SK-N-SH (cell line): Measurements from ENCODE around the gene C17orf100. TPM values are rescaled to one million over a fixed set of nuclear protein-coding genes. Genes with fewer than 3 reads are reported as not detected.

Experiments used
- CTCF ChIA-PET: fragments of 300-600, 350-600 bp; formaldehyde crosslinking; extraction: SDS; loops from one replicate; lab custom pipeline; 2021; lab: Yijun Ruan, JAX
- POLR2A ChIA-PET: fragments of 350-600 bp; sonication (Branson Sonifier 250); formaldehyde crosslinking; extraction: SDS; loops from one replicate; lab custom pipeline; 2020; ENCODE audit warnings: antibody characterized with exemption, inconsistent platforms; lab: Yijun Ruan, JAX
- DNase-seq: peaks from one replicate; pipeline ENCODE4 v3.0.0; 2012
- H2AFZ ChIP-seq: fragments of 200-600 bp; sonication (generic); 2 replicates; pipeline ENCODE4 v1.8.1; 2016; ENCODE audit warnings: antibody characterized with exemption, mild to moderate bottlenecking, low read depth
- H3F3A ChIP-seq: fragments of 200-600 bp; sonication (generic); replicated peaks from 2 replicates; pipeline ENCODE3; 2016; ENCODE audit warnings: antibody characterized with exemption, mild to moderate bottlenecking; ENCODE audit not compliant: insufficient read depth
- H3K27ac ChIP-seq, 2 experiments: fragments of 200-500 bp in 1 of 2; fragments of 200-600 bp in 1 of 2; sonication (Bioruptor generic) in 1 of 2; sonication (generic), shearing (Covaris generic) in 1 of 2; 2 replicates each; pipeline versions ENCODE4 v1.5.1 to v1.6.1; 2014 to 2016; ENCODE audit warnings: low read depth in 2 of 2, inconsistent platforms in 1 of 2, low read length in 1 of 2, mild to moderate bottlenecking in 1 of 2, mixed read lengths in 1 of 2
- H3K27me3 ChIP-seq: fragments of 200-600 bp; sonication (generic), shearing (Covaris generic); 2 replicates; pipeline ENCODE4 v1.6.1; 2016; ENCODE audit warnings: mixed run types; ENCODE audit not compliant: insufficient read depth
- H3K36me3 ChIP-seq, 2 experiments: fragments of 200-500 bp in 1 of 2; fragments of 200-600 bp in 1 of 2; sonication (Bioruptor generic) in 1 of 2; sonication (generic) in 1 of 2; replicated peaks in 1 of 2; 2 replicates each; pipeline versions ENCODE3 to v1.5.1; 2014 to 2016; ENCODE audit warnings: low read length in 1 of 2, mild to moderate bottlenecking in 1 of 2; ENCODE audit not compliant: insufficient read depth in 2 of 2, control insufficient read depth in 1 of 2
- H3K4me1 ChIP-seq, 2 experiments: fragments of 200-500 bp in 1 of 2; fragments of 200-600 bp in 1 of 2; sonication (Bioruptor generic) in 1 of 2; sonication (generic), shearing (Covaris generic) in 1 of 2; 2 replicates each; pipeline versions ENCODE4 v1.5.1 to v1.6.1; 2014 to 2016; ENCODE audit warnings: low read depth in 1 of 2, low read length in 1 of 2, mixed run types in 1 of 2; ENCODE audit not compliant: insufficient read depth in 2 of 2, control insufficient read depth in 1 of 2
- H3K4me2 ChIP-seq: fragments of 200-600 bp; sonication (generic), shearing (Covaris generic); 2 replicates; pipeline ENCODE4 v1.6.1; 2017; ENCODE audit warnings: mixed run types
- H3K4me3 ChIP-seq, 2 experiments: fragments of 200-500 bp in 1 of 2; fragments of 200-600 bp in 1 of 2; sonication (Bioruptor generic) in 1 of 2; sonication (generic), shearing (Covaris generic) in 1 of 2; 2 replicates each; pipeline versions ENCODE4 v1.5.1 to v1.8.1; 2014 to 2016; ENCODE audit warnings: low read depth in 2 of 2, inconsistent platforms in 1 of 2, low read length in 1 of 2, mild to moderate bottlenecking in 1 of 2, mixed read lengths in 1 of 2, moderate library complexity in 1 of 2
- H3K79me2 ChIP-seq: fragments of 200-600 bp; sonication (generic); 2 replicates; pipeline ENCODE4 v1.8.1; 2017; ENCODE audit warnings: mild to moderate bottlenecking; ENCODE audit not compliant: insufficient read depth
- H3K9ac ChIP-seq: fragments of 200-600 bp; sonication (generic); 2 replicates; pipeline ENCODE4 v1.6.1; 2017; ENCODE audit warnings: mixed run types
- H3K9me2 ChIP-seq: fragments of 200-600 bp; sonication (generic); 2 replicates; pipeline ENCODE4 v1.6.1; 2017; ENCODE audit warnings: mixed run types
- H3K9me3 ChIP-seq: fragments of 200-600 bp; sonication (generic); 2 replicates; pipeline ENCODE4 v1.6.1; 2017; ENCODE audit warnings: mixed run types, mild to moderate bottlenecking, moderate library complexity
- H4K20me1 ChIP-seq: fragments of 200-600 bp; sonication (generic); 2 replicates; pipeline ENCODE4 v1.6.1; 2017; ENCODE audit warnings: mild to moderate bottlenecking, mixed run types; ENCODE audit not compliant: insufficient read depth
- CHD2 ChIP-seq: fragments of 150-350 bp; IDR thresholded peaks from 2 replicates; pipeline ENCODE4 v1.6.1; 2018; ENCODE audit warnings: low read length; ENCODE audit not compliant: partially characterized antibody
- EZH2phosphoT487 ChIP-seq: fragments of 200-600 bp; sonication (generic); IDR thresholded peaks from 2 replicates; pipeline ENCODE4 v1.6.1; 2017; ENCODE audit warnings: low read depth, mixed run types, mild to moderate bottlenecking, antibody characterized with exemption, moderate library complexity, borderline replicate concordance
- FOSL2 ChIP-seq: IDR thresholded peaks from 2 replicates; pipeline ENCODE4 v1.4.0; 2012; ENCODE audit warnings: low read depth, mild to moderate bottlenecking, moderate library complexity, borderline replicate concordance
- FOXJ3 ChIP-seq: sonication (generic); formaldehyde crosslinking; IDR thresholded peaks from 2 replicates; pipeline ENCODE4 v1.5.1; 2020; ENCODE audit warnings: mild to moderate bottlenecking, missing genetic modification reagents
- FOXM1 ChIP-seq: IDR thresholded peaks from 2 replicates; pipeline ENCODE4 v1.4.0; 2012; ENCODE audit warnings: low read depth, mild to moderate bottlenecking
- GATA2 ChIP-seq: sonication (generic); formaldehyde crosslinking; IDR thresholded peaks from 2 replicates; pipeline ENCODE4 v1.5.0; 2020; ENCODE audit warnings: mild to moderate bottlenecking, missing genetic modification reagents
- IRF3 ChIP-seq: fragments of 150-350 bp; IDR thresholded peaks from 2 replicates; pipeline ENCODE4 v1.6.1; 2016; ENCODE audit warnings: mild to moderate bottlenecking, low read depth, low read length
- JUND ChIP-seq: IDR thresholded peaks from 2 replicates; pipeline ENCODE4 v1.4.0; 2012
- MXI1 ChIP-seq: IDR thresholded peaks from 2 replicates; pipeline ENCODE4 v1.6.1; 2012; ENCODE audit warnings: mild to moderate bottlenecking, low read depth, low read length, improper control_type of control experiment
- NFIC ChIP-seq: IDR thresholded peaks from 2 replicates; pipeline ENCODE4 v1.4.0; 2012; ENCODE audit warnings: borderline replicate concordance
- PBX3 ChIP-seq: IDR thresholded peaks from 2 replicates; pipeline ENCODE4; 2012
- RAD21 ChIP-seq: IDR thresholded peaks from 2 replicates; pipeline ENCODE4 v1.6.1; 2012; ENCODE audit warnings: mild to moderate bottlenecking, low read length
- RCOR1 ChIP-seq: fragments of 150-350 bp; IDR thresholded peaks from 2 replicates; pipeline ENCODE4 v1.6.1; 2017; ENCODE audit warnings: antibody characterized with exemption, low read length
- RXRA ChIP-seq: IDR thresholded peaks from 2 replicates; pipeline ENCODE4 v1.4.0; 2012; ENCODE audit warnings: low read depth, mild to moderate bottlenecking, borderline replicate concordance
- SIN3A ChIP-seq: IDR thresholded peaks from 2 replicates; pipeline ENCODE4 v1.6.1; 2012; ENCODE audit warnings: low read depth, mild to moderate bottlenecking, low read length, moderate library complexity, borderline replicate concordance
- SMC3 ChIP-seq: IDR thresholded peaks from 2 replicates; pipeline ENCODE4 v1.6.1; 2012; ENCODE audit warnings: low read depth, low read length, improper control_type of control experiment
- TEAD4 ChIP-seq: IDR thresholded peaks from 2 replicates; pipeline ENCODE4 v1.4.0; 2012; ENCODE audit warnings: mild to moderate bottlenecking, borderline replicate concordance; ENCODE audit not compliant: insufficient read depth
- USF2 ChIP-seq: fragments of 150-350 bp; IDR thresholded peaks from 2 replicates; pipeline ENCODE4 v1.6.1; 2017; ENCODE audit warnings: antibody characterized with exemption, low read length, low read depth, borderline replicate concordance
- ZBTB33 ChIP-seq: IDR thresholded peaks from 2 replicates; pipeline ENCODE4 v1.4.0; 2012; ENCODE audit warnings: low read depth, borderline replicate concordance
- WGBS: methylation state at CpG from one replicate; pipeline ENCODE4 v1.1.6; 2017; ENCODE audit warnings: low lambda C conversion rate; 5-methylcytosine and 5-hydroxymethylcytosine counted together
- polyA plus RNA-seq, 3 experiments: library from polyadenylated mRNA; depleted of rRNA; stranded (reverse); fragments of >200 nt; gene quantifications; 2 replicates each; pipeline ENCODE4 v1.2.3, GENCODE V29; 2012

C17orf100 gene
- polyA plus RNA-seq, 1 of the 3 experiments (the other 2 are of a cell fraction): 2.6 TPM

GRCh38 chr17:6667516-6667915 is 16.0 kb downstream of the C17orf100 start:
- peaks cover 47% of the 10 kb centered on the region; the same call in 1 of the 2 replicates for H3K27me3 ChIP-seq
- no peaks in the 10 kb centered on the region for H3K9me3 ChIP-seq
- no peaks in the 10 kb centered on the region for H3F3A ChIP-seq
- no peak overlapping the region for H2AFZ ChIP-seq
- H3K4me2 ChIP-seq: no peak overlapping the region
- H3K79me2 ChIP-seq: no peaks in the 10 kb centered on the region
- H3K4me1 ChIP-seq: no peaks in the 10 kb centered on the region
- H3K9ac ChIP-seq: no peak overlapping the region
- ChIA-PET POLR2A (no interaction called here), CTCF (interaction anchor here (0.8 to 3.3 kb wide), 4 partner anchors 10 to 1428 kb away, joined by 3 to 12 read pairs (median 3); no protein-coding TSS in a partner anchor)
- H3K27ac ChIP-seq: no peak overlapping the region
- TF ChIP-seq SIN3A (no peak), FOXM1 (no peak), MXI1 (no peak), SMC3 (no peak), PBX3 (no peak)
- no peaks in the 10 kb centered on the region for H3K36me3 ChIP-seq
- 14% methylated on average over 6 of the region's 6 CpGs for WGBS
- H3K4me3 ChIP-seq: no peak overlapping the region
- DNase-seq: no peak
- no peaks in the 10 kb centered on the region for H3K9me2 ChIP-seq
- no peaks in the 10 kb centered on the region for H4K20me1 ChIP-seq

GRCh38 chr17:6668219-6668618 is 16.7 kb downstream of the C17orf100 start:
- 68% methylated on average over 17 of the region's 17 CpGs for WGBS
- H3K9me2 ChIP-seq: no peaks in the 10 kb centered on the region
- H2AFZ ChIP-seq: no peak overlapping the region
- H3F3A ChIP-seq: no peaks in the 10 kb centered on the region
- CTCF ChIA-PET: interaction anchor here (0.8 to 3.3 kb wide), 3 partner anchors 9 to 1429 kb away, joined by 3 to 12 read pairs (median 3); no protein-coding TSS in a partner anchor
- H3K79me2 ChIP-seq: no peaks in the 10 kb centered on the region
- no peak overlapping the region for H3K4me2 ChIP-seq
- H3K4me3 ChIP-seq: no peak overlapping the region
- no peaks in the 10 kb centered on the region for H3K4me1 ChIP-seq
- no peak overlapping the region for H3K9ac ChIP-seq
- peaks cover 54% of the 10 kb centered on the region for H3K27me3 ChIP-seq
- H4K20me1 ChIP-seq: no peaks in the 10 kb centered on the region
- H3K9me3 ChIP-seq: no peaks in the 10 kb centered on the region
- H3K27ac ChIP-seq: no peak overlapping the region
- no peaks in the 10 kb centered on the region for H3K36me3 ChIP-seq
- TF ChIP-seq TEAD4 (no peak), SMC3 (no peak), FOXJ3 (no peak), EZH2phosphoT487 (no peak), GATA2 (no peak), JUND (no peak), PBX3 (no peak), FOSL2 (no peak), FOXM1 (no peak), IRF3 (no peak), SIN3A (no peak), RCOR1 (no peak), RXRA (no peak), ZBTB33 (no peak), RAD21 (no peak), NFIC (no peak), CHD2 (no peak), USF2 (no peak)
- no peak for DNase-seq
- POLR2A ChIA-PET: no interaction called here
